GM18526 (cell line): Measurements from ENCODE around the gene ADGRD2.

Source experiments
- POLR2A ChIP-seq: IDR thresholded peaks from 3 replicates; pipeline ENCODE4 v1.6.1; 2011; ENCODE audit not compliant: insufficient read length; ENCODE audit errors: extremely low read depth

ADGRD2 gene

GRCh38 chr9:124502711-124503702 is 52.8 kb downstream of the ADGRD2 start:
- TF ChIP-seq POLR2A: no peak

GRCh38 chr9:124503713-124504529 is 53.7 kb downstream of the ADGRD2 start:
- TF ChIP-seq POLR2A: no peak

- TF ChIP-seq POLR2A: no peak
Measured at GRCh38 chr9:124504530-124505005, 54.3 kb downstream of the ADGRD2 start.

- TF ChIP-seq POLR2A: no peak
Measured at GRCh38 chr9:124505006-124505900, 55.0 kb downstream of the ADGRD2 start.

GRCh38 chr9:124505901-124506346 is 55.7 kb downstream of the ADGRD2 start:
- TF ChIP-seq POLR2A: no peak

GRCh38 chr9:124506433-124506832 is 56.2 kb downstream of the ADGRD2 start:
- no peak for TF ChIP-seq POLR2A

- no peak for TF ChIP-seq POLR2A
Measured at GRCh38 chr9:124506931-124507879, 57.0 kb downstream of the ADGRD2 start, which contains the start of gene NR5A1. Gene NR5A1, minus strand, starts transcription at chr9:124507399. Its CDS starts 4,004 bp downstream, at chr9:124503395.

- no peak for TF ChIP-seq POLR2A
Measured at GRCh38 chr9:124507880-124508423, 57.7 kb downstream of the ADGRD2 start.

- TF ChIP-seq POLR2A: no peak
Measured at GRCh38 chr9:124510650-124511425, 60.6 kb downstream of the ADGRD2 start.

GRCh38 chr9:124511426-124511840 is 61.2 kb downstream of the ADGRD2 start:
- no peak for TF ChIP-seq POLR2A

- no peak for TF ChIP-seq POLR2A
Measured at GRCh38 chr9:124511891-124512805, 61.9 kb downstream of the ADGRD2 start.
